Right forelimb (tissue), 1 donor: ENCODE data around the gene ATG3.
"Not testable (repeated sequence)": the region's sequence is repeated elsewhere in the genome, so short reads cannot be mapped to it uniquely, and the experiment has no call there.

ENCODE experiments used
- DNase-seq: peaks from one replicate; pipeline ENCODE4 v3.0.0-alpha.2; 2018

The ATG3 gene

GRCh38 chr3:112561734-112562529 is at the start of gene ATG3, which contains the start of gene SLC35A5:
Gene ATG3 (minus strand): TSS chr3:112561962. CDS start chr3:112561528, 434 bp downstream.
Gene SLC35A5 (plus strand): TSS chr3:112562045. CDS start chr3:112563404, 1,359 bp downstream.
- peak; percentile 99 for DNase-seq

GRCh38 chr3:112610121-112610520 is 48.4 kb upstream of the ATG3 start:
- DNase-seq, result no peak

- DNase-seq, result no peak
Measured at GRCh38 chr3:112607863-112608262, 46.1 kb upstream of the ATG3 start.

GRCh38 chr3:112606098-112606497 is 44.3 kb upstream of the ATG3 start:
- no peak for DNase-seq

GRCh38 chr3:112605285-112605684 is 43.5 kb upstream of the ATG3 start:
- DNase-seq, result no peak

DNA sequence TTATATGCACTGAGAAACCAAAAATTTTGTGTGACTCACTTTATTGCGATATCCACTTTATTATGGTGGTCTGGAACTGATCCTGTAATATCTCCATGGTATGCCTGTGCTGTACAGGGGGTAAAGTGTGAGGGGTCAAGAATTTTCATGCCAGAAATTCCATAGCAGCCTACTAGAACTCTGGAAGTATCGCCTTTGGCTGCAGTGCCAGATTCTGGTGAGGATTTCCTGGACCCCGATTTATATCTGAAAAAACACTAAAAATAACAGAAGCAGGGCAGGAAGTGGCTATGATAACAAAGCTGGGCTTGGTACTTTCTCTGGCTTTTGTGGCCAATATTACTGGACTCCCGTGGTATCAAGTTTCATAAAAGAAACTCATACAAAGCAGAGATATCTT is 42.8 kb upstream of the ATG3 start:
- no peak for DNase-seq

DNA sequence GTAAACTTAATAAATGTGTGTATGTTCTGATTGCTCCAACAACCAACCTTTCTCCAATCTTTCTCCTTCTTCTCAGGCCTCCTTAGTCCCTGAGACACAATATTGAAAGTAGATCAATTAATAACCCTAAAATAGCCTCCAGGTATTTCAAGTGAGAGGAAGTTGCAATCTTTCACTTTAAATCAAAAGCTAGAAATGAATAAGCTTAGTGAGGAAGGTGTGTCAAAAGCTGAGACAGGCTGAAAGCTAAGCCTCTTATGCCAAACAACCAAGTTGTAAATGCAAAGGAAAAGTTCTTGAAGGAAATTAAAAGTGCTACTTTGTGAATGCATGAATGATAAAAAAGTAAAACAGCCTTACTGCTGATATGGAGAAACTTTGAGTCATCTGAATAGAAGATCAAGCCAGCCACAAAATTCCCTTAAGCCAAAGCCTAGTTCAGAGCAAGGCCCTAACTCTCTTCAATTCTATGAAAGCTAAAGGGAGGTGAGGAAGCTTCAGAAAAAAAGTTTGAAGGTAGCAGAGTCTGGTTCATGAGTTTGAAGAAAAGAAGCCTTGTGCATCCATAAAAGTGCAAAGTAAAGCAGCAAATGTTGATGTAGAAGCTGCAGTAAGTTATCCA is 40.6 kb upstream of the ATG3 start:
- DNase-seq, result no peak

GRCh38 chr3:112598731-112599130 is 37.0 kb upstream of the ATG3 start:
- no peak for DNase-seq

GRCh38 chr3:112597945-112598344 is 36.2 kb upstream of the ATG3 start:
- no peak for DNase-seq

DNA sequence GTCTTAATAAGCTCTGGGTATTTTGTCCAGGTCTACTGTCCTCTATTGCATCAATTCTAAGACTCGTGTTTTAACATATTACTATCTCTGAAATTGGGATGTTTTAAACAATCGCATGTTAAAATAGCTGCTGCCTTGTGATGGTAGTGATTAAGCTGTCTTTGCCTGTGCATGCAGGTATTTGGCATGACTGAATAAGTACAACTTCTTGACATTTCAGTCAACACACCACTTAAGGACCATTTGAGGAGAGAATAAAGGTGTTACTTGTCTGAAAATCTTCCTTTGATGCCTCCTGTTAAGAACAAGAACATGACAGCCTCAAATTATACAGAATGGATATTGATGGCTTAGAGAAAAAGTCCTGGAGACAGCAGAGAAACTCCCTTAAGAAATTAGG is 33.1 kb upstream of the ATG3 start:
- no peak for DNase-seq

DNA sequence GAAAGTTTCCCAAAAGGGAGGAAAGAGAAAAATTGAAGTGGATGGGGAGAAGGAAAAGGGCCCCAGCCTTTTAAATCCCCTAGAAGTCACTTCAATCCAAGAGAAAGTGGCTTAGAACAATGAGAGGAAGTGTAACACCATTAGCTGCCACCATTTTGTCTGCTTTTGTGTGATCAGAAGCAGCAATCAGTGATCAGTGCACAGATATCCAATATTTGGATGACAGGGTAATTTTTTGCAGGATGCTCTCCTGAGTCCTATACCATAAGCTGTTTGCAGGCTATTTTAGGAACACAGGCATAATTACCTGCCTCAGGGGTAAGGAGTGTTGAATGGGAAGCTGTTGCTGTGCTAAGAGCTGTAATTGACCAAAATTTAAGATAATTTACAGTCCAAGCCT is 31.5 kb upstream of the ATG3 start:
- no peak for DNase-seq

GRCh38 chr3:112587336-112587735 is 25.6 kb upstream of the ATG3 start:
- DNase-seq, result no peak

DNA sequence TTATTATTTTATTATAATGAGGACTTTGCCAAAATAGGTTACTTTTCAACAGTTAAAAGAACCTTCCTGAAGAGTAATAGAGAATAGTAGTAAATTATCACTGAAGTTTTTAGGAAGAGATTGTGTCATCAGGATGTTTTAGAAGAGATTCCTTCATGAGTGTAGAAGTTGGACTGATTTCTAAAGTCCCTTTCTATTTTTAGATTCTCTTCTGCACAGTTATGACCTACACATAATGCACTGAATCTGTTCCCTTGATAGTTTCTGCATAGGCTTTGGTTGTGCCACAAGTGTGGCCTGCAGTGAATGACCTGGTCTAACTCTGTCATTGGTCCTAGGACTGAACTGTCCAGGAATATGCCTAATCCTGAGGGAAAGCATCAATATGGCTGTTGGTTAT is 24.0 kb upstream of the ATG3 start:
- no peak for DNase-seq

GRCh38 chr3:112583105-112583504 is 21.3 kb upstream of the ATG3 start:
- DNase-seq, result no peak

DNA sequence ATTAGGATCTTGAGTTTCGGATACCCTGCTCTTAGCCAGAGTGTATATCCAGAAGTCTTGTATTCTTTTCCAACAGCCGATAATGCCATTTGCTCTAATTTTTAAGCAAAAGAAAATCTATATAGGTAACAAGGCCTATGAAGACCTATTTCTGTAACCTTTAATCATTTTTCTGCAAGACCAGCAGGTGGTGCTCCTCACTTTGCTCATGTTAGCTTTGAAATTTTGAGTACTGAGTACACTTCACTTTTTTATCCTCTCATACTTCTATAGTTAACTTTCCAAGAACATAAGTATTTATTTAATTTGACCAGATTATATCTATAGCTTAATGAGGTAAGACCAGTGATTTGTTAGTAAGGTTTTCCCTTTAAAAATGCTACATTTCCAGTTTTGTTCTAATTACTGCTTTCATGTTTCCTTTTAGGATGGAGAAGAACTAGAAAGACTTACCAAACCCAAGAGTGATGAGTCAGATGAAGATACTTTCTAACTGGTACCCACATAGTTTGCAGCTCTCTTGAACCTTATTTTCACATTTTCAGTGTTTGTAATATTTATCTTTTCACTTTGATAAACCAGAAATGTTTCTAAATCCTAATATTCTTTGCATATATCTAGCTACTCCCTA is 20.6 kb upstream of the ATG3 start:
- no peak for DNase-seq

DNA sequence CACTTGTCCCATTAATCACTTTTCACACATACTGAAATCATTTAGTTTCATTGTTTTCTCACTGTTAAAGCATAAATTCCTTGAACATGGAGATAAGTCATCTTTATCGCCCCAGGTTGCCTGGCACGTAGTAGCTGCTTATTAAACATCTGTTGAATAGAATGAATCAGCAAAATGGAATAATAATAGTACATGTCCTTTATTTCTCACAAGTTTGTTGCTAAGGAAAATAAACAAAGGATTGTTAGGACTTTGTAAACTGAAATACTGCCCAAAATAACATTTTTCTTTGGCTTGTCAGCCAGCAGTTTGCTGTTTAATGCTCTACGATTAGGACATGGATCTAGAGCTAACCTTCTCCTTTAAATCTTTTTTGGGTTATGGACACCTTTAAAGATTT is 17.9 kb upstream of the ATG3 start:
- no peak for DNase-seq

GRCh38 chr3:112579232-112579631 is 17.5 kb upstream of the ATG3 start:
- DNase-seq, result no peak

GRCh38 chr3:112572701-112573100 is 10.9 kb upstream of the ATG3 start:
- DNase-seq, result no peak

GRCh38 chr3:112569265-112569664 is 7.5 kb upstream of the ATG3 start:
- DNase-seq, result no peak

GRCh38 chr3:112568642-112569041 is 6.9 kb upstream of the ATG3 start:
- no peak for DNase-seq

GRCh38 chr3:112564940-112565305 is 3.2 kb upstream of the ATG3 start:
- DNase-seq, result no peak

- not testable (repeated sequence) for DNase-seq
Measured at GRCh38 chr3:112564247-112564939, 2.6 kb upstream of the ATG3 start.

- no peak for DNase-seq
Measured at GRCh38 chr3:112561484-112561733, 353 bp downstream of the ATG3 start.
